Suprapubic skin (tissue), 4 donors: ENCODE data around the gene RPS3. TPM values are rescaled to one million over a fixed set of nuclear protein-coding genes. Genes with fewer than 3 reads are reported as not detected.
"Not testable (repeated sequence)": the region's sequence is repeated elsewhere in the genome, so short reads cannot be mapped to it uniquely, and the experiment has no call there.

Experiments
- DNase-seq, 2 donors: peaks; one replicate each; pipeline ENCODE4 v3.0.0-alpha.2; 2019; ENCODE audit warnings: low spot score in 2 of 2
- H3K27ac ChIP-seq: fragments of 200-600 bp; sonication (generic); one replicate; pipeline ENCODE4 v1.5.1; 2019
- H3K27me3 ChIP-seq: fragments of 200-600 bp; sonication (generic); one replicate; pipeline ENCODE4 v1.5.1; 2019
- H3K36me3 ChIP-seq: fragments of 200-600 bp; sonication (generic); one replicate; pipeline ENCODE4 v1.5.1; 2019
- H3K4me1 ChIP-seq: fragments of 200-600 bp; sonication (generic); one replicate; pipeline ENCODE4 v1.5.1; 2019
- H3K4me3 ChIP-seq: fragments of 200-600 bp; sonication (generic); one replicate; pipeline ENCODE4 v1.5.1; 2019; ENCODE audit warnings: mild to moderate bottlenecking
- H3K9me3 ChIP-seq: fragments of 200-600 bp; sonication (generic); one replicate; pipeline ENCODE4 v1.5.1; 2019
- CTCF ChIP-seq, 2 donors: fragments of 200-600 bp in 1 of 2; fragments of 450-650 bp in 1 of 2; sonication (generic) in 1 of 2; IDR thresholded peaks; one replicate each; pipeline ENCODE4 v1.5.1; 2016 to 2019; ENCODE audit warnings: antibody characterized with exemption in 2 of 2, mild to moderate bottlenecking in 1 of 2, moderate library complexity in 1 of 2
- EP300 ChIP-seq: sonication (generic); formaldehyde crosslinking; IDR thresholded peaks from one replicate; pipeline ENCODE4 v1.6.1; 2017; ENCODE audit warnings: antibody characterized with exemption
- POLR2A ChIP-seq, 2 donors: fragments of 450-650 bp; IDR thresholded peaks; one replicate each; pipeline ENCODE4 v1.6.1; 2017; ENCODE audit warnings: antibody characterized with exemption in 2 of 2, mild to moderate bottlenecking in 2 of 2, moderate library complexity in 2 of 2
- POLR2AphosphoS5 ChIP-seq, 3 donors: sonication (generic); formaldehyde crosslinking; IDR thresholded peaks; one replicate each; pipeline ENCODE4 v1.6.1; 2017; ENCODE audit warnings: antibody characterized with exemption in 3 of 3
- WGBS: methylation state at CpG from one replicate; pipeline ENCODE4 v1.1.5; 2018; 5-methylcytosine and 5-hydroxymethylcytosine counted together
- total RNA-seq, 4 donors: library from RNA; depleted of rRNA; stranded (reverse); fragments of >200 nt; gene quantifications; one replicate each; pipeline ENCODE4 v1.1.0, GENCODE V29; 2016

RPS3 gene
- total RNA-seq, 4 donors from 2014 or later, result 851 to 2,162 (median 1,899) TPM

GRCh38 chr11:75374646-75375045, 24.7 kb upstream of the RPS3 start:
- H3K4me1 ChIP-seq, result peaks cover 18% of the 10 kb centered on the region
- no peaks in the 10 kb centered on the region for H3K27me3 ChIP-seq
- 97% methylated on average over 4 of the region's 4 CpGs for WGBS
- H3K9me3 ChIP-seq, result no peaks in the 10 kb centered on the region
- no peak for TF ChIP-seq POLR2A (IDR thresholded peaks at IDR 0.05)
- no peak for DNase-seq
- no peak overlapping the region for H3K27ac ChIP-seq
- no peaks in the 10 kb centered on the region for H3K36me3 ChIP-seq
- no peak overlapping the region for H3K4me3 ChIP-seq

GRCh38 chr11:75375626-75376025, 23.7 kb upstream of the RPS3 start:
- no peak overlapping the region for H3K27ac ChIP-seq
- 95% methylated on average over 7 of the region's 8 CpGs for WGBS
- no peak for DNase-seq

GRCh38 chr11:75376175-75376574, 23.1 kb upstream of the RPS3 start:
- H3K27me3 ChIP-seq, result no peaks in the 10 kb centered on the region
- 87% methylated on average over 9 of the region's 9 CpGs for WGBS
- DNase-seq, result no peak
- H3K4me3 ChIP-seq, result no peak overlapping the region
- no peak for TF ChIP-seq POLR2AphosphoS5 (IDR thresholded peaks at IDR 0.05)
- TF ChIP-seq POLR2A (IDR thresholded peaks at IDR 0.05), result no peak
- no peak for TF ChIP-seq EP300
- no peak for TF ChIP-seq CTCF (IDR thresholded peaks at IDR 0.05)
- H3K36me3 ChIP-seq, result no peaks in the 10 kb centered on the region
- H3K4me1 ChIP-seq, result peaks cover 24% of the 10 kb centered on the region
- H3K27ac ChIP-seq, result no peak overlapping the region
- no peaks in the 10 kb centered on the region for H3K9me3 ChIP-seq

More at GRCh38 chr11:75375626-75376025, 23.7 kb upstream of the RPS3 start:
- H3K9me3 ChIP-seq, result no peaks in the 10 kb centered on the region
- H3K27me3 ChIP-seq, result no peaks in the 10 kb centered on the region
- peaks cover 19% of the 10 kb centered on the region for H3K4me1 ChIP-seq
- H3K4me3 ChIP-seq, result no peak overlapping the region
- TF ChIP-seq POLR2A (IDR thresholded peaks at IDR 0.05), result no peak
- no peak for TF ChIP-seq POLR2AphosphoS5 (IDR thresholded peaks at IDR 0.05)
- no peak for TF ChIP-seq CTCF (IDR thresholded peaks at IDR 0.05)
- no peak for TF ChIP-seq EP300
- H3K36me3 ChIP-seq, result no peaks in the 10 kb centered on the region

- not testable (repeated sequence) for H3K4me3 ChIP-seq, DNase-seq, H3K9me3 ChIP-seq, H3K27me3 ChIP-seq, H3K27ac ChIP-seq, H3K36me3 ChIP-seq
- peaks cover 16% of the 10 kb centered on the region for H3K4me1 ChIP-seq
- 92% methylated on average over 17 of the region's 17 CpGs for WGBS
Observed at GRCh38 chr11:75378776-75379175, 20.5 kb upstream of the RPS3 start.

- WGBS, result 92% methylated on average over 2 of the region's 2 CpGs
- Histone ChIP-seq H3K4me1 (peaks cover 16% of the 10 kb centered on the region), H3K4me3 (no peak overlapping the region), H3K9me3 (no peaks in the 10 kb centered on the region), H3K36me3 (no peaks in the 10 kb centered on the region), H3K27ac (no peak overlapping the region), H3K27me3 (no peaks in the 10 kb centered on the region)
- DNase-seq, result no peak
- TF ChIP-seq POLR2A (IDR thresholded peaks at IDR 0.05), result no peak
- no peak for TF ChIP-seq POLR2AphosphoS5 (IDR thresholded peaks at IDR 0.05)
- no peak for TF ChIP-seq CTCF (IDR thresholded peaks at IDR 0.05)
- no peak for TF ChIP-seq EP300
Observed at GRCh38 chr11:75380245-75380644, 19.1 kb upstream of the RPS3 start.

GRCh38 chr11:75380716-75381420, 18.4 kb upstream of the RPS3 start:
- no peaks in the 10 kb centered on the region for H3K36me3 ChIP-seq
- H3K4me3 ChIP-seq, result no peak overlapping the region
- H3K27me3 ChIP-seq, result no peaks in the 10 kb centered on the region
- no peak for DNase-seq
- peaks cover 16% of the 10 kb centered on the region for H3K4me1 ChIP-seq
- H3K9me3 ChIP-seq, result no peaks in the 10 kb centered on the region
- no peak overlapping the region for H3K27ac ChIP-seq
- no peak for TF ChIP-seq CTCF (IDR thresholded peaks at IDR 0.05)
- TF ChIP-seq EP300, result no peak
- no peak for TF ChIP-seq POLR2AphosphoS5 (IDR thresholded peaks at IDR 0.05)
- no peak for TF ChIP-seq POLR2A (IDR thresholded peaks at IDR 0.05)
- WGBS, result 57% methylated on average over 7 of the region's 7 CpGs
